ENCODE data around the gene PLEKHA3.

- TF ChIP-seq SUZ12 (IDR thresholded peaks at IDR 0.05) = no peak
- TF ChIP-seq NFRKB (IDR thresholded peaks at IDR 0.05) = no peak
- TF ChIP-seq SP1 (IDR thresholded peaks at IDR 0.05) = no peak
- TF ChIP-seq TARDBP (IDR thresholded peaks at IDR 0.05) = no peak
- no peak for TF ChIP-seq FOXK2 (IDR thresholded peaks at IDR 0.05)
- no peak for TF ChIP-seq L3MBTL2 (conservative IDR thresholded peaks at IDR 0.05)
- no peak for TF ChIP-seq HDGF (IDR thresholded peaks at IDR 0.05; ENCODE audit: borderline replicate concordance)
- TF ChIP-seq CTBP1 (IDR thresholded peaks at IDR 0.05; ENCODE audit: borderline replicate concordance) = no peak
- no peak for TF ChIP-seq FOXM1 (IDR thresholded peaks at IDR 0.05; ENCODE audit: borderline replicate concordance)
- no peak for TF ChIP-seq FOXA1 (IDR thresholded peaks at IDR 0.05)
- TF ChIP-seq ARNT (IDR thresholded peaks at IDR 0.05) = no peak
- no peak for TF ChIP-seq BHLHE40 (IDR thresholded peaks at IDR 0.05; ENCODE audit: borderline replicate concordance)
- TF ChIP-seq ELF4 (IDR thresholded peaks at IDR 0.05) = no peak
These were observed 1.0 kb upstream of the PLEKHA3 start for GRCh38 chr2:178479275-178479616.

All from HEK293T (cell line).